HG03442 (cell line): Measurements from ENCODE around the gene ZBP1.

Experiments
- ATAC-seq: cut with Tn5 transposase; IDR thresholded peaks from one replicate; pipeline ENCODE4 v1.9.1; 2021; ENCODE audit warnings: mild to moderate bottlenecking, moderate library complexity; ENCODE audit not compliant: unreplicated experiment

ZBP1 gene

GRCh38 chr20:57658833-57659516, 38.7 kb upstream of the ZBP1 start:
- ATAC-seq, result no peak

DNA sequence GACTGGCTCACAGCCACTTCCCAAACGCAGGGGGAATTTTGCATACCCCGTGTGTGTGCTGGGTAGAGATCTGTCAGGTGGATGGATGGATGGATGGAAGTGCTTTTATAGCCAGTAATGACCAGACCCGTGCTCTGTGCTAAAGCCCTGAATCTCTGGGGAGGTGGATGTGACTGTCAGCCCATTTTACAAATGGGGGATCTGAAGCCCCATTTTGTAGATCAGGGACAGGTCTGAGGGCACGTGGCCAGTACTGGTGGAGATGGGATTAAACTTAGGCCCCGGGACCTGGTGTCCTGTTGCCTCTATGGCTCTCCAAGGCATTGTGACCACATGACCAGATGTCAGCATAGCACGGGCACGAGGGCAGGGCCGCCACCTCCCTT, 38.2 kb upstream of the ZBP1 start:
- ATAC-seq, result no peak

GRCh38 chr20:57657535-57658446, 37.6 kb upstream of the ZBP1 start:
- no peak for ATAC-seq

DNA sequence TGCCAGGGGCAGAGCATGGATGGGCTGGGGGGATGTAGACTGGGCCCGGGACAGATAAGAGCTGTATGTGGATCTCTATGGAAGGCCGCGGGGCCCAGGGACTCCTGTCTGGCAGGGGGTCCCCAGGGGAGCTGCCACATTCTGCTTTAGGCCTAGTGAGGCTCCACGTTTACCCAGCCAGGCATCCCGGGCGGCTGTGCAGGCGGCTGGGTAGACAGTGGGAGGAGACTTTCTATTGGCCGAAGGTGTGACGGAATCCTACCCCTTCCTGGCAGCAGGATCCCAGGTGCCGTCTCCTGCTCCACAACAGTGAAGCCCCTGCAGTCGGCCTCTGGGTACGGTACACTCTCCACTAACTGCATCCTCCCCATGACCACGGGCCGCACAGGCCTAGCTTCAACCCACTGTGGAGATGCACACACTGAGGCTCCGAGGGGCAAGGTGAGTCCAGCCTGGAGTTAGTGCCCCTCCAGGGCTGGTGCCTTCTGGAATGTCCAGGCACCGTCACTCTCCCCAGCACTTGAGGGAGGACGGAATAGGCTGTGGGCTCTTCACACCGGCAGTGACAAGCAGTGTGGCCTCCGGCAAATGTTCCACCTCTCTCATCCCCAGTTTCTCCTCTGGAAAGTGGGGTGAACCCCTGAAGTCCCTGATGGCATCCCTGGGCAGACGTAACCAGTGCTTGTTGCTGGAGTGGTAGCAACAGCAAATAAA, 36.8 kb upstream of the ZBP1 start:
- ATAC-seq, result no peak

- no peak for ATAC-seq
Observed at GRCh38 chr20:57656252-57656820, 36.1 kb upstream of the ZBP1 start.

DNA sequence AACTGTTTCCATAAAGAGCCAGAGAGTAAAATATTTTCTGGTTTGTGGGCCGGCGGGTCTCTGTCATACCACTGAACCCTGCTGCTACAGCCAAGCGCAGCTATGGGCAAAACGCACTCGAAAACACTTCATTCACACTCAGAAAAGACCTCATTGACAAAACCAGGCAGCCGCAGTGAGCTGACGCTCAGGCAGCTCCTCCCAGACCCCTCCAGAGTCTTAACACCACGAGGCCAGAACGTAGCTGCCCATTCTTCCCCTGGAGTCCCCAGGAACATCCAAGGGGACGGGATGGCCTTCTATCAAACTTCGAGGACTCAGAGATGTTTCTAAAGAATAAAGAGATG, 35.6 kb upstream of the ZBP1 start:
- ATAC-seq, result no peak

- ATAC-seq, result no peak
Observed at GRCh38 chr20:57654998-57655808, 35.0 kb upstream of the ZBP1 start.

DNA sequence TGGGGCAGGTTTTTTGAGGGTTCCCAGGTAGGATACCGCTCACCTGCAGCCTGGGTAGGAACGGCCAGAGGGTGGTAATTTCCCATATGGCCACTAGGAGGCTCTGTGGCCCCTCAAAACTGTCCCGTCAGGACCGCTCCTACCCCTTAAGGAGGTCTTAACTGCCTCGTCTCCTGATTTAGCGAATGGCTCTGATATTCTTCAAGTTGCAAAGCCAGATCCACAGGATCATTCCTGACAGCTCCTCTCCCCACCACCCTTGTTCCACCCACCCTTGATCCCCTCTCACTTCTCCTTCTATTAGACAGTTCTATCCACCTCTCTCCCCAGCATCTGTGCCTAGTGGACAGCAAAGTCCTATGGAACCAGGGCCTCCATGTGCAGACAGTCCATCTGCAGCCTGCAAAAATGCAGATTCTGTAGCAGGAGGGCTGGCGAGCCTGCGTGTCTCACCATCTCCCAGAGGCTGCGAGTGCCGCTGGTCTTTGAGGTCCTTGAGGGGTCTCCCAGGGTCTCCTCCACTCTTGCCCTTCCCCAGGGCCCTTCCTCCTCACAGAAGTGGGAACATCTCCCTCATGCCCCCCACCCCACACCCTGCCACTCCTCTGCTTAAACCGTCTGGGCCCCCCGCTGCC, 34.3 kb upstream of the ZBP1 start:
- peak; percentile 64 for ATAC-seq

GRCh38 chr20:57653910-57654309, 33.7 kb upstream of the ZBP1 start:
- no peak for ATAC-seq

GRCh38 chr20:57653546-57653900, 33.3 kb upstream of the ZBP1 start:
- no peak for ATAC-seq

DNA sequence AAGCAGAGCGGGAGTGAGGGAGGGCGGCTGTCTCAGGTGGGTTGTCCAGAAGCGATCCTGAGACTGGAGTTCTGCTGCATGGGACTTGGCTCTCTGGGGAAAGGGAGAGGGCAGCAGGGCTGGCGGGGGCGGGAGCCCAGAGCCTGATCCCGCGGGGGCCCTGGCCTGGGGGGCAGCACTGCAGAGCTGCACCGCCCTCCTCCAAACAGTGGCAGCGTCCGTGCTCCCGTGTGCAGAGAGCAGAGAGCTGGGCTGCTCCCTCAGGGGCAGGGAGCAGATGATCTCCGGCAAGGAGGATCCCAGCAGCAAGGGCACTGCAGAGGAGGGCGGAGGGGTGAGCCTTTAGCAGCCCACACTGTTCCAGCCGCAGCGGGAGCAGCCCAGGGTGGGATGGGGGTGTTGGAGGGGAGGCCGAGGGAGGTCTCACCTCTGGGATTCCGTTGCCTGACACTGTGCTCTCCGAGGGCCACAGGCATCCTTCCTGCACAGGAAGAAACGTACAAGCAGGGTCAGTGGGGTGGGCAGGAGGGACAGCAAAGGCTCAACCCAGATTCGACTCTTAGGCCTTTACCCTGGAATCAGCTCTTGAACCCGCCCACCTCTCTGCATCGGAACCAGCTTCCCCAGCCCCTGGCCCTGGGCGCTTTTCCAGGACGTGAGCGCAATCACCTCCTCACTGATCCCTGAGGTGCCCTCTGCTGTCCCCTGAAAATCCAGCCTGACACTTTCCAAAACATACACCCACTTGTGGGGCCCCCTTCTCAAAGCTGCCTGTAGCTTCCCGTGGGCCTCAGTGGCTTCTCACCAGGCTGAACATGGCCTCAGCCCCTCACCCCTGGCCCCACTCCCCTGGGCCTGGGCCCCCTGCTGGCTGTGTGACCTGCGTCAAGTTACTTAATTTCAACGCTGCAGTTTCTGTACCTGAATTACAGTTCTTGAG, 32.6 kb upstream of the ZBP1 start:
- no peak for ATAC-seq

DNA sequence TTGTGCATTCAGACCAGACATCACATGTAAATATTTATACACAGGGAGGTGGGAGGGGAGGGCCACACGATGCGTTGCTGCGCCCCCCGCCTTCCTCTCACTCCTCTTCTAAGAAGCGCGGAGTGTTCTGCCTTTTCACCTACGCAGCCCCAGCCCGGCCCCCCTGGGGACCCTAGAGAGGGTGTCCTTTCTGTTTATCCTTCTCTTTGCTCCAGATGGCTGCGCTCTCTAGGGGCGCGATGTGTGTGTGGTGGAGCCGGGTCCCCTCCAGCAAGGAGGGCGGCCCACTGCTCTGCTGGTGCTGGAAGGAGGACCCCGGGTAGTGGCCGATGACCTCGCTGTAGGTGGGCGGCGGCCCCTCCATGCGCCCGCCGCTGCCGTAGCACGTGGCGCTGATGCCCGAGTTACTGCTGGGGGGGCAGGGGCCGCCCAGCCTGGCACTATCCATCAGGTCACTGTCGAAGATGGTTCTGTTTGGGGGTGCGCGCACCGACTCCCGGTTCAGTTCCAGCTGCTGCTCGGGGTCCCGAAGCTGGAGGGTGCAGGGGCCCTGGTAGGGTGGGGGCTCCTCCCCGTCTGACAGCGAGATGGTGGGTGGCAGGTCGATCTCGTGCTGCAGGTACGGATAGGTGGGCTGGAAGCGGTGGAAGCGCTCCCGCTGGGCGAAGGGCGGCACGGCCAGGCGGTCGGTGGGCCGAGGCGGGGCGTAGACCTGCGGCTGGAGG, 31.8 kb upstream of the ZBP1 start:
- ATAC-seq, result no peak

GRCh38 chr20:57650756-57651483, 30.7 kb upstream of the ZBP1 start:
- ATAC-seq, result no peak

DNA sequence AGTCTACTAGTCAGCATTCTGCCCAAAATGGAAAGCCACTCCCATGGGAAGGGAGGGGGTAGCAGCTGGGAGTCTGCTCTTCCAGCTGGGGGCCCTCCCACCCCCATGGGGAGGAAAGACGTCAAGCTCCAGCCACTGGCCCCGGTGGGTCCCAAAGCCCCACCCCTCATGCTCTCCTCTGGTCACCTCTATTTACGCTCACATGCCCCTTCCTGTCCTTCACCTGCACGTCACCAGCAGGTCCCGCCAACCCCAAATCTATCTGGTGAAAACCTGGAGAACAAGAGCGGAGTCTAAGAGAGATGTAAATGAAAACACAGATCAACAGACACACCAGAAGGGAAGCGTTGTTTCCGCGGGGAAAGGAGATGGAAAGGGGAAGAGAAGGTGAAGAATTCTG, 30.0 kb upstream of the ZBP1 start:
- no peak for ATAC-seq

DNA sequence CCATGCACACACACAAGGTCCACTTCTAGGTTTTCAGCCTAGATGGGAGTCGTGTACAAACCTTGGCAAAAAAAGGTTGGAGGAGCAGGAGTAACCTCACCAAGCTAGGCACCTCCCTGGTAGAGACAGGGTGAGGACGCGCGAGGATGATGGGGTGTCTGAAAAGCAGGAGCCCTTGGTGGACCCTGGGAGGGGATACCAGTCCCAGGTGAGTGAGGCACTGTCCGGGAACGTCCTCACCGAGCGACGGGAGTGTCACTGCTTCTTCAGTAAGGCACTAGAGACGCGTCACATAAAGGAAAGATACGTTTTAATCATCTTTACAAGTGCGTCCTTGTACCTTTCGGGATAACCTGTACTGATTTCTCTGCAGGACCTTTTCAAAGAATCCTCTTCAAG, 29.4 kb upstream of the ZBP1 start:
- no peak for ATAC-seq

DNA sequence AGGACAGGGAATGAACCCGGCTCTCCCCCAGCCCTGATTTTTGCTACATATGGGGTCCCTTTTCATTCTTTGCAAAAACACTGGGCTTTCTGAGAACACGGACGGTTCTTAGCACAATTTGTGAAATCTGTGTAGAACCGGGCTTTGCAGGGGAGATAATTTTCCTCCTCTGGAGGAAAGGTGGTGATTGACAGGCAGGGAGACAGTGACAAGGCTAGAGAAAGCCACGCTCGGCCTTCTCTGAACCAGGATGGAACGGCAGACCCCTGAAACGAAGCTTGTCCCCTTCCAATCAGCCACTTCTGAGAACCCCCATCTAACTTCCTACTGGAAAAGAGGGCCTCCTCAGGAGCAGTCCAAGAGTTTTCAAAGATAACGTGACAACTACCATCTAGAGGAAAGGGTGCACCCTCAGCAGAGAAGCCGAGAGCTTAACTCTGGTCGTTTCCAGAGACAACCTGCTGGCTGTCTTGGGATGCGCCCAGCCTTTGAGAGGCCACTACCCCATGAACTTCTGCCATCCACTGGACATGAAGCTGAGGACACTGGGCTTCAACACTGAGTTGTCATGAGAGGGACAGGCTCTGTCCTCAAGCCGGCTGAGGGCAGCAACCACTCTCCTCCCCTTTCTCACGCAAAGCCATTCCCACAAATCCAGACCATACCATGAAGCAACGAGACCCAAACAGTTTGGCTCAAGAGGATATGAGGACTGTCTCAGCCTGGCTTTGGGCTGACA, 28.8 kb upstream of the ZBP1 start:
- no peak for ATAC-seq
